IPS DF 19.7 (cell line): ENCODE measurements around the gene CIDEB.

ENCODE experiments used
- DNase-seq: peaks from one replicate; pipeline ENCODE4 v3.0.0-alpha.2; 2013; ENCODE audit warnings: low read depth, low spot score

The CIDEB gene

DNA sequence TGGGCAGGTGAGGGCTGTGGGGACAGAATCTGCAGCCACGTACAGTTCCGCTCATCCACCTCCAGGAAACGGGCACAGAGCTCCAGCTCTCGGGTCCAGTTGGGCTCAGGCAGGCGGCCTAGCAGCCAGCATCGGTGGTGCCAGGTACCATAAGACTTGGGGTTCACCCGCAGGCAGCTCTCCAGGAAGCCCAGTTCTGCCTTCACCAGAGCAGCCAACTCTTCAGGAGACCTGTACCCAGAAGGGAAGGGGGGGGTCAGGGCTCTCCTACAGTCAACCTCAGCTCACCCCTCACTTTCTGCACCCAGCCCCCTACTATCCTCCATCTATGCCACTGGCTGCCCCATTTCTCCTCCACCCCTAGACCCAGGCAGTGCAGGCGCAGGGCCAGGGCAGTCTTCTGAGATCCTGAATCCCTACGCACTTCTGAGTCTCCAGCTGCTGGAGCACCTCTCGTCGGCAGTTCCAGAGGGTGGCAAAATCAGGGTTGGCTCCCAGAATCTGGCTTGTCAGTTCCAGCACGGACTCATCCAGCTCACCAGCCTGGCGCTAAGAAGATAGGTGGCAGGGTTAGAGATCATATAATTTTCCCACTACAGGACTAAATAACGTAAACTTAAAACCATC lies 37.8 kb downstream of the CIDEB start:
- no peak for DNase-seq

DNA sequence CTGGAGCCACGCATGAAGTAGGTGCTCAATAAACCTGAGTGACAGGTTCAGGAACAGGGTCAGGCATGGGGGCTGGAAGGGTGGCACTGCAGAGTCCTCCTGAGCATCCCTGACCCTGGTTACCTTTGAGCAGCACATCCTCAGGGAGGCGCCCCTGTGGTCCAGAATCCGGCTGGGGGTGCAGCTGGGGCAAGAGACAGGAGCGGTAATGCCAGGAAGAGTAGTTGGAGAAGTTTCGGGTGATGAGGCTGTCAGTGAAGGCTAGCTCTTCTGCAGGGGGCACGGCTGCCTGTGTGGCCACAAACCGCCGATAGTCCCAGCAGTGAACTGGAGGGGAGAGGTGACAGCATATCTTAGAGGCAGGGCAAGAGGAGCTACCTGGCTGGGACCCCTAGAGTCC lies 38.4 kb downstream of the CIDEB start:
- no peak for DNase-seq

DNA sequence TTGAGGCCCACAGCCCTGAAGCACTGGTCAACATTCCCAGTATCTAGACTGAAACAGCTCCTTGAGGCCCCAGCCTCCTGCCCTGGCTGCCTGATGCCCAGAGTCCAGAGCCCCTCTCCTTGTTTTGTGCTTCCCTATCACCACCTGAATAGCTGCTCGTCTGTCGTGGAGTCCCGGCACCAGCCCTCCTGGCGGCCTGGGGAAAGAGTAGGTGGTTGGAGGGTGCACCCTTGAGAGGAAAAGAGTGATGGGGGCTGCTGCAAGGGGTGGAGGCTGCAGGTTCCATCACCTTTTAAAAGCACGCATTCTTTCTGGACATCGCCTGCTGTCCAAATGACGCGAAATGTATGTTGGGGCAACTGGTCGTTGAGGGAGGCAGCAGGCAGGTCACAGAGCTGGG lies 39.6 kb downstream of the CIDEB start:
- no peak for DNase-seq

DNA sequence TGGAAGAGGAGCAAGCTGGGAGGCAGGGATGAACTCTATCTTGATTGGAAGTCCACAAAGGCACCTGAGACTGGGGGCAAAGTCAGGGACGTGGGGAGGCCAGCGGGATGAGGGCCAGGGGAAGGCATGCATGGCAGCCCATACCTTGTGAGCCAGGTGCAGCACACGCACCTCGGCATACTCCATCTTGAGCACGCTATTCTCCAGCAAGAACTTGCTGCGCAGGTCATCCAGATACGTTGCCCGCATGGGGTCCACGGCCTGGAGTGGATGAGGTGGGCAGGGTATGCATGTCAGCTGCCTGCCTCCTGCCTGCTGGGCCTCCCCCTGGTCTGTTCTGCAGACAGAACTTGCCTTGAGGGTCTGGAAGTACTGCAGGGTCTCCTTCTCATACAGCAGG lies 40.3 kb downstream of the CIDEB start:
- no peak for DNase-seq

DNA sequence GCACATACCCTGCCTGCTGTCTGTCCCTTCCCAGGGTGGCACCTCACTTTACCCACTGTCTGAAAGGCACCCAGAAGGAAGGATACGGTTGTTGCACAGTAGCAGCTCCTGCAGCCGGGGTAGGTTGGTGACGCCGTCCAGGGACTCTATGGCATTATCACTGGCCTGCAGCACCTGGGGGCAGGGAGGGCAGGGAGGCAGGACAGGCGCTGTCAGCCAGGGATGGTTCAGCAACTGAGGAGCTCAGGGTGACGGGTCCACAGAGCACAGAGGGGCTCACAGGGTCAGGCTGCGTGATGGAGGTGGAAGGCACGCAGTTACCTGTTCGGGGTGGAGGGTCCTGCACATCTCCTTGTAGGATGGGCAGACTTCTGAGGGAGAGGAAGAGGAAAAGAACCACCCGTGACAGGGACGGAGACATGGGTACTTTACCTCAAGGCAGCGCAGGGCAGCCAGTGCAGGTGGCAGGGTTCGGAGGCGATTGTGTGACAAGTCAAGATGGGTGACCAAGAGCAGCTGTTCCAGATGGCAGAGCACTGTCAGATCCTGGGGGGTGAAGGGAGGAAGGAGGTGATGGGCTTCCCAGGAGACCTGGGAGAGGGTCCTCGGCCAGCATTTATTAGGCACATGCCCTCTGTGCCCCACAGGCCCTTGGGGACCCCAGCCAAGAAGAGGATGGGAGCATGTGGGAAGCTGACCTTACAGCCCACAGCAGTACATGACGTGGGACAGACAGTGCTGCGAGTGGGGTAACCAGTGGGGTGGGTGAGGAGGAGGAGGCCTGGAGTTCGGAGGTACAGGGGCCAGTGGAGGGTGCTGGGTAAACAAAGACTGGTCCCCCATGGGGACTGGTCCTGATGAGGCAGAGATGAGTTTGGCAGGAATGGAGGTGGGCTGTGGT lies 41.2 kb downstream of the CIDEB start:
- no peak for DNase-seq

DNA sequence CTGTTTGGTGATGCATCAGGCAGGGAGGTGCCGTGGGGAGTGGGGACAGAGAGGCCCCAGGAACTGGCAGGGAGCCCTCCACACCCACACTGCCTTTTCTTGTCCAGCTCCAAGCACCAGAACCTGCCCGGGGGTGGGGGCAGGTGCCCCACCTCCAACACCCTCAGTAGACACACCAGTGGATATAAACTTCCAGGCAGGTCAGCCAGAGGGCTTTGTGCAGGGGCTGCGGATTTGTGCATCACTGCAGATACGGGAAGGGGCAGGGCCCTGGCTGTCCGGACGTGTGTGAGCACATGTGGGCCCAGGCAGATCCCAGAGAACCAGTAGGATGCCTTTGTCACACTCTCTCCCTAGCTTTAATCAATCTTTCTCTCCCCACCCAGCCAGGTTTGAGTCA lies 43.5 kb downstream of the CIDEB start:
- no peak for DNase-seq

DNA sequence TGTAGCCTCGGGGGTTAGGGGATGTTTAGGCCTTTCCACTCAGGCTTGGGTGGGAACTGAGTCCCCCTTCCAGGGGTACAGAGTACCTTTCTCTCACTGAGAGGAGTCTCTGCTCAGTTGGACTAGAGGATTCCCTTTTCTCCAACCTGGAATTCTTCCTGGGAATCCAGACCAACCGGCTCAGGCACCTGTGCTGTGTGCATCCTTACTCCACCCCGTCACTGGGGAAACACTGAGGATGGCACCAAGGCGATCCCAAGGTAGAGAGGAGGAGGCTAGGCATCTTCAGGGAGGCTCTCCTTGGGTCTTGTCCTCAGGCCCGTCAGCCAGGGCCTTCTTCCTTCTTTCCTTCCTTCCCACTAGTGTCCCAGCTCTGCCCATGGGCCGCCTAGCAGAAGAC lies 43.9 kb downstream of the CIDEB start:
- no peak for DNase-seq

DNA sequence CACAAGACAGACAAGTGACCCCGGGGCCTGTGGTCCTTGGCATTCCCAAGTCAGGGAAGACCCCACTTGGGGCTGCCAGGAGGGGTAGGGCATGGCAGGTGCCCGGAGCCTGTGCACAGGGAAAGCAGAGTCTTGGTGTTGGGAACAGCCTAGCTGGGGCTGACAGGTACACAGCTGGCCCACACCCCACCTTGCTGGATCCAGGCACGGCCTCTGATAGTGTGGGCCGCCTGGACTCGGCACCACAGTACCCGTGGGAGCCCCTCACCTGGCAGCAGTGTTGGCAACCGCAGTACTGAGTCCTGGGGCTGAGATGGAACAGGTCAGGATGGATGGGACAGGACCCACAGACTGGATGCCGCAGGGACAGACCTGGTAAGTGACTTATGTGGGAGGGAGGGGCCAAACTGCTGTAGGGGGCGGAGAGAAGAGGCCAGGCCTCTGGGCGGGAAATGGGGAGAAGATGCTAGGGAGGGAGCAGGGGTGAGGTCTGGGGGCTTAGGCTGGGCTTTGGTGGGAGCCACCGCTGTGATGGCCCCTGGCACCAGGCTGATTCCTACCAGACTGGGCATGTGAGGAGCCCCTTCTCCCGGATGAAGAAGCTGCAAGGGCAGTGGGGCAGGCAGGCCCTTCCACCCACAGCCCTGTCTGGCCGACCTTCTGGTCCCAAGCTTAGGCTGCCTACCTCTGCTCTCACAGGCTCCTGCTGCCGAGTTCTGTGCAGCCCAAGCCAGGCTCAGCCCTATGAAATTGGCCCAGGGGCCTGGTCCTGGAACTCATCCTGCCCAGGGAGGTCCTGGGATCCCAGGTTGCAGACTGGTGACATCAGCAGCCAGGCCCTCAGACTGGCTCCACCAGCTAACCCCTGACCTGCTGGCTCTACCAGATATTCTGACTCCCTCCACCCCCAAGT lies 44.7 kb downstream of the CIDEB start, which contains the start of gene TGM1:
Gene TGM1, minus strand, starts transcription at position 357 of the 913 bp plus-strand sequence. CDS start 825 bp downstream, outside the sequence.
- no peak for DNase-seq

DNA sequence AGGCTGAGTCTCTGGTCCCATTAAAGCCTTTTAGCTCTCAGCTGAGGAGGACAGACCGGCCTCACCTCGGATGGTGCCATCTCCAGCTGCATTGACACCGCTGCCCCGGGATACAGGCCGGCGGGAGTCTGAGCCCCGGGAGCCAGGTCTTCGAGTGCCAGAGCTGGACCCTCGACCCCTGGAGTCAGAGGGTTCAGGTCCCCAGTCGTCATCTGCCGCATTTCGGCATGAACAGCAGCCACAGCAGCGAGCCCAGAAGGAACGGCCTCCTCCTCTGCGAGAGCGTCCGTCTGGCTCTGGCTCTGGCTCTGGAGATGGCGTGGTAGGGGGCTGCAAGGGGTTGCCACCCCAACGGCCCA lies 45.8 kb downstream of the CIDEB start:
- DNase-seq = no peak

DNA sequence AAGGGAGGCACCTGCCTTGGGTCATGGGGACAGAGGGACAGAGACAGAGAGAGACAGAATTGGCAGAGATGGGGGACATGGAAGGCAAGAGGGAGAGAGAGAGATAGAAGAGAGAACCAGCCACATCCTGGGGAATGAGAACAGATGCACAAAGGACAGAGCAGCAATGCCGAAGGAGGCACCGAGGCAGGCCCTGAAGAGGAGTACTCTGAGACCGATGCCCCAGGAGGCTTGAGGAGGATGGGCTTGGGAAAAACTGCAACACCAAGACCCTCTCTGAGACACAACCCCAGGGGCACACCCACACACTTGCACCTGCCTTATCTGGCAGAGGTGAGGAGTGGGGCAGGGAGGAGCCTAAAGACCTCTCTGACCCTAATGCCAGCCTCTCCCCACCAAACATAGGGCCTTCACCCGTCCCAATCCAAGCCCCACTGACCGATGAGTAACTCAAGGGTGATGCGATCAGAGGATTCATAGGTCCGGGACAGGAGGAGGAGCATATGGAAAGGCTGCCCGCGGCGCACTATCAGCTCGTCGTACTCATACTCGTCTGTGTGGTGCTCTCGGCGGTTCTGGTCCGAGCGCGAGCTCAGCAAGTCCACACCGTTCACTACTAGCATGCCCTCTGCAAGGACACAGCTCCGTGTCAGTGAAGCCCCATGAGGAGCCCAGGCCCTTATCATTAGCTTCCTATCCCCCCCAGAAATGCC lies 46.4 kb downstream of the CIDEB start:
- DNase-seq = no peak

DNA sequence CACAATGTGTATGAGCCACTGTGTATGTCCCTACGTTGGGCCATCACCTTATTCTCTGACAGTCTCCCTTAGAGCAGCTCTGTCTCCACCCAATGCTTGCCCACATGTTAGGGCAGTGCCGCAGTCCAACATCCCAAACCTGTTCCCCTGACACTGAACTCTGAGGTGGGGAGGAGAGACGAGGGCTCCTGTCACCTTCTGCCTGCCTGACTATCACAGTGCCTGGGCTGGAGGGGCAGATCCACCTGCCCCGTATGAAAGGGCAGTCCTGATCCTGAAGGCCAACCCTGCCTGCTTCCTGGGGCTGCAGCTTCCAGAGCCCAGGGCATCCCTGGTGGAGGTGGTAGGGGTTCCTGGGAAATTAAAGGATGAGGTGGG lies 47.0 kb downstream of the CIDEB start:
- DNase-seq = no peak

DNA sequence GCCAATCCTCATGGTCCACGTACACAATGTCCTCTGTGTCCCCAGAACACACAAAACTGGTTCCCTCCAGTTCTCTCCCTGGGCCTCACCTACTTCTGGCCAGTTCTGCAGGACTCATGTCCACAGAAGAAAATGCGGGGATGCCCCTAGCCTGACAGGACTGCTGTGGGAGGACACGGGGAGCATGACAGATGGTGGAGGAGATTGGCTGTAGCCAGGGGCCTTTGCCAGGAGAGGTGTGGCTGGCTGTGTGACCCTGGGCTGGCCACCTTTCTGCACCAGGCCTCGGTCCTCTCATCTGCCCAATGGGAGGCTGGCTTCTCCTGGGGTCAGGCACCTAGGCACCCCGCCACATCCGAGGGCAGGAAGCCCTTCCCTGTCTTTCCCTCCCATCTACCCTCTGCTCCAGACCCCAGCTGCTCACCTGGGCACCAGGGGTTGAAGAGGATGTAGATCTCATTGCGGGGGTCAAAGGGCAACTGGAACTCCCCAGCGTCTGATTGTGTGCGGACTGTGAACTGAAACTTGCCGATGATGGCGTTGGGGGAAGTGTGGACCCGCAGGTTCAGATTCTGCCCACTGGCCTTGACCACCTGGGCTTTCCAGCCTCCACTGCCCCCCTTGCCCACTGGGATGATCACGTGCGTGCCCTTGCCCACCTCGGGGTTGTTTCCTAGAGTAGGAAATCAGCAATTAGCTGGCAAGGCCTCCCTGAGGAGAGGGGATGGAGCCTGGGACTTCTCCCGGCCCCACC lies 47.6 kb downstream of the CIDEB start:
- DNase-seq = no peak

DNA sequence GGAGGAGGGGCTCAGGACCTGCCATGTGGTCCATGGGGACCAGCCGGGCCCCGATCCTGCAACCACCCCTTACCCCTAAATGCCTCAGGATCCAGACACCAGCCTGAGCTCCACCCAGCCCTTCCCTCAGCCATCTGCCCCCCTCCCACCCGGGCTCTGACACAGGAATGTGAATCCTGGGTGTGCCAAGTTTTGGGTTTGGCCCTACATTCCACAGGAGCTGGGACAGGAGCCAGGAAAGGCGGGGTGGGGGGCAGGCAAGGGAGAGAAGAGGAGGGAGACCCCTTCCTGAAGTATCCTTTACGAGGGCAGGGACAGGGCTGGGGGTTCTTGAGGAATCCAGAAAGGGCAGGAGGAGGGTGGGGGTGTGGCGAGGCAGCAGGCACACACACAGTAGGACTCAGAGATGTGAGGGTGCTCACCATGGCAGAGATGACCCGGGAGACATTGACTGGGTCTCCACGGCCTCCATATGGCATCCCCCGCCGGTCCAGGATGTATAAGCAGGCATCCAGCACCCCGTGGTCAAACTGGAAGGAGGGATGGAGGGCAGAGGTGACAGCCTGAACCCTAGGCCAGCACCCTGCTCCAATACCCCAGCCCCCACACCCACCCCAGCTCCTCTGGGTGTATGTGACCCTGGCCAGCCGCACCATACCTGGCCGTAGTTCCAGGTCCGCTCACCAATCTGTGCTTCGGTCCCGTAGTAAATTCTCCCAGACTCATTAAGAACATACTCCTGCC lies 48.3 kb downstream of the CIDEB start:
- DNase-seq = no peak

DNA sequence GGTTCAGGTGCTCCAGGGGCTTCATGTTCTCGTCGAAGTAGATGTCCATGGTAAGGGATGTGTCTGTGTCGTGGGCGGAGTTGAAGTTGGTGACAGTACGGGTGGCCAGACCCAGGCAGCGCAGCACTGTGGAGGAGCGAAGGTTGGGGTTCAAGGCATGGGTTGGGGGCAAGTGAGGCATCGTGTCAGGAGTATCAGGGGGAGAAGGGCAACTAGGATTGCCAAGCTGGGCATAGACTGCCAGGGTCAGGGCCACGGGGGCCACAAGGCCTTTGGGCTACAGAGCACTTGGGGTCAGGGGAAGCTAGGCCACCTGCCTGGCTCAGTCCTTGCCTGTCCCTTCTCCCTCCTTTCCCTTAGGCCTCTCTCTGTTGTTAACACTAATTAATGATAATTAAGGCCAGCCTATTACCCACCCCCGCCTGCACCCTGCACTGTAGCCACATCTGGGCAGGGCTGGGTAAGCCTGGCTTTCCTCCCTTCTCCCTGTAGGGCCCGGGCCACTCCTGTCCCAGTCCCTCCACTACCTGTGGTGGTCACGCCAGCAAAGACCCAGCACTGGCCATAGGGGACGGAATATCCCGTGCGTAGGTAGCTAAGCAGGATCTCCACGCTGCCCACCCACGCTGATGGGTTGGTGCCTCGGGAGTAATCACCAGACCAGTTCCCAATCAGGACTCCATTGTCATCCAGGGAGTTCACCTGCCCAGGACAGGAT lies 49.1 kb downstream of the CIDEB start:
- no peak for DNase-seq

DNA sequence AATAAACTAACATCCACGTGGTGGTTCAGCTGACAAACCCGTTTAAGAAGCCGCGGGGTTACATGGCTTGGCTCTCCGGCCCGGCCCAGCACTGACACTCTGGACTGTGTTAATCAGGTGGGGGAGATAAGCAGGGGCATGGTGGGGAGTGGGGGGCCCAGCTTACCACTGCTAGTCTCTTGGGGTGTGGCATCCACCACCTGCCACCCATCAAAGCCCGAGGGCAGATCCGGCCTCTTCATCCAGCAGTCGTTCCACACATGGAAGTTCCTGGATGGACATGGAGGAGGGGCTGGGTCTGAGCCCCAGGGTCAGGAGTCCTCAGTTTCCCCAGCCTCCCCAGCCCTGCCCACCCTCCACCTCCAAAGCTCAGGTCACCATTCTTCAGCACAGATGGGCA lies 49.7 kb downstream of the CIDEB start:
- DNase-seq = no peak

DNA sequence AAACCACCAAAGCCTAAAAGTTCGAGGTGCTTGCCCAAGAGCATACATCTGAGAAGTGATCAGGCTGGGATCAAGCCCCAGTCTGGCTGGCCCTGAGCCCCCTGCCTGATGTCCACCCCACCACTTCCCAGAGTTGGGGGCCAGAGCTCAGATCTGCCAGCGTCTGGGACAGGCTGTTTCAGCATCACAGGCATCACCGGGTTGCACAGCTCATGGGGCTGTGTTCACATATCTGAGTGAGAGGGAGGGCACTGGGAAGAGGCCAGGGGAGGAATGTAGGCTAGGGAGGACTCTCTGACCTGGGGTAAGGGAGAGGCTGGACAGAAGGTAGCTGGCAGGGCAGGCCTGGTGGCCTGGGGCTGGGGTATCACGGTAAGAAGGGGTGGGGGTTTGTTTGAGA lies 50.8 kb downstream of the CIDEB start:
- no peak for DNase-seq

DNA sequence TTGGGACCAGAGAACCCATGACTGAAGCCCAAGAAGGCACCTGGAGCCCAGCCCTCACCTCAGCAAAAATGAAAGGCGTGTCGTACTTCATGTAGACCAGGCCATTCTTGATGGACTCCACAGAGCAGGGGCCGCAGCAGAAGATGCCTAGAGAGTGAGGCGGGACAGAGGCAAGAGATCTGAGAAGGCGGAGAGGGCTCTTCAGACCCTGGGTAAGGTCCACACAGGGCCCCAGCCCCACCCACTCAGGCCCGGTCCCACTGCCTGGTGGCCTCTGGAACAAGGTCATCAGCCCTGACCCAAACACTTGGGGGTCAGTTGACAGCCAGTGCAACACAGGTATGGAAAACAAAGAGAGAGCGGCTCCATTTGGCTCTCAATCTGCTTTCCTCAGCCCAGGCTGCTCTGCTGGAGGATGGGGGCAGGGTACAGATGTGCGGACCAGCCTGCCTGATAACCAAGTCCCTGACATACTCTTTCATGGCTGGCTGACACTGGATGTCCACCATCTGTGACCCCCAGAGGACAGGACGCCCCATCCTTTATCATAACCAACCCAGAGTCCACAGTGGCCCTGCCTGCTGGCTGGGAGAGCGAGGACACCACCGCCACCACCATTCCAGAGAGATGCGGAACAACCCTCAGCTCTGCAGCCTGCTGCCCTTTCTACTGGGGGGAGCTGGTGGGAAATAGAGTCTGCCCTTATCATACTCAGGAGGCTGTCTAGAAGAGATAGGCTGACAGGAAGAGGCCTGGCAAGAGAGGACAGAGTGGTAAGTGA lies 51.7 kb downstream of the CIDEB start:
- DNase-seq = no peak

DNA sequence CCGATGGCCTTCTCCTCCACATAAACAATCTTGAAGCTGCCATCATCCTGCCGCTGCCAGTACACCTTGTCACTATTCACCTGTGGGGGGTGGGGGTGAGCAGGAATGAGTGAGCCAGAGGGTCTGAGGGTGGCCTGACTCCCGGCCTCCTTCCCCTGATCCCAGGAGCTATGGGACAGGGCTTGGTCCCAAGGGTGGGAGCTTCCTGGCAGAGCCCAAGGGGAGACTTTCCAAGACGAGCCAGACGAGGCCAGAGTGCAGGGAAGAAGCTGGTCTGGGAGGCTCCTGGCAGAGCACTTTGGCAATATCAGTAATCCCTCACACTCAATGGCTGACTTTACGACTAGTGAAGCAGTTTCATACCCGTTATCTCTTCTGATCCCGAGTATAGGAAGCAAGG lies 52.3 kb downstream of the CIDEB start:
- DNase-seq = no peak
